Prostate gland (tissue), 2 donors: ENCODE measurements around the gene ADORA3. TPM values are rescaled to one million over a fixed set of nuclear protein-coding genes. Genes with fewer than 3 reads are reported as not detected.

ENCODE experiments used
- DNase-seq: peaks from one replicate; pipeline ENCODE4 v3.0.0-alpha.2; 2019; ENCODE audit warnings: low spot score
- H3K27ac ChIP-seq, 2 donors: fragments of 200-600 bp; sonication (generic); 2 replicates each; pipeline ENCODE4 v1.5.1; 2017 to 2019
- H3K27me3 ChIP-seq: fragments of 200-600 bp; sonication (generic); replicated peaks from 2 replicates; pipeline ENCODE4 v1.5.1; 2019; ENCODE audit not compliant: insufficient read depth
- H3K36me3 ChIP-seq, 2 donors: fragments of 200-600 bp; sonication (generic); 1 replicate in 1 of 2; 2 replicates in 1 of 2; pipeline versions ENCODE4 v1.5.1 to v1.8.1; 2017 to 2019
- H3K4me1 ChIP-seq: fragments of 200-600 bp; sonication (generic); replicated peaks from 2 replicates; pipeline ENCODE4 v1.5.1; 2019
- H3K4me3 ChIP-seq, 2 donors: fragments of 200-600 bp; sonication (generic); 2 replicates each; pipeline ENCODE4 v1.5.1; 2017 to 2019
- H3K9me3 ChIP-seq: fragments of 200-600 bp; sonication (generic); 2 replicates; pipeline ENCODE4 v1.5.1; 2017
- POLR2A ChIP-seq: fragments of 450-650 bp; IDR thresholded peaks from one replicate; pipeline ENCODE4 v1.6.1; 2016; ENCODE audit warnings: antibody characterized with exemption, mild to moderate bottlenecking
- POLR2AphosphoS5 ChIP-seq: sonication (generic); formaldehyde crosslinking; IDR thresholded peaks from one replicate; pipeline ENCODE4 v1.6.1; 2017; ENCODE audit warnings: antibody characterized with exemption
- WGBS: methylation state at CpG from one replicate; pipeline ENCODE4 v1.1.5; 2018; 5-methylcytosine and 5-hydroxymethylcytosine counted together
- intact Hi-C: fragments of 100-400 bp; cut with DNase I; formaldehyde crosslinking; loops from one replicate; pipeline ENCODE4 v1.14.2; 2022
- total RNA-seq, 2 donors: library from RNA; depleted of rRNA; stranded (reverse); fragments of >200 nt; gene quantifications; one replicate each; pipeline ENCODE4 v1.1.0, GENCODE V29; 2016
- TF ChIP-seq, protein P1 (sequence below), 4 experiments: fragments of 200-600 bp in 2 of 4; fragments of 450-650 bp in 2 of 4; sonication (generic) in 2 of 4; IDR thresholded peaks; 1 replicate in 3 of 4; 2 replicates in 1 of 4; pipeline ENCODE4 v1.5.1; 2016 to 2019; ENCODE audit warnings: antibody characterized with exemption in 4 of 4, mild to moderate bottlenecking in 2 of 4, moderate library complexity in 2 of 4

ADORA3 gene
- total RNA-seq, 2 donors from 2014 or later, result 2.0 to 2.9 TPM

GRCh38 chr1:111520053-111520452 lies 16.6 kb upstream of the ADORA3 start:
- TF ChIP-seq POLR2A (no peak), POLR2AphosphoS5 (no peak)
- TF ChIP-seq, protein P1, sequence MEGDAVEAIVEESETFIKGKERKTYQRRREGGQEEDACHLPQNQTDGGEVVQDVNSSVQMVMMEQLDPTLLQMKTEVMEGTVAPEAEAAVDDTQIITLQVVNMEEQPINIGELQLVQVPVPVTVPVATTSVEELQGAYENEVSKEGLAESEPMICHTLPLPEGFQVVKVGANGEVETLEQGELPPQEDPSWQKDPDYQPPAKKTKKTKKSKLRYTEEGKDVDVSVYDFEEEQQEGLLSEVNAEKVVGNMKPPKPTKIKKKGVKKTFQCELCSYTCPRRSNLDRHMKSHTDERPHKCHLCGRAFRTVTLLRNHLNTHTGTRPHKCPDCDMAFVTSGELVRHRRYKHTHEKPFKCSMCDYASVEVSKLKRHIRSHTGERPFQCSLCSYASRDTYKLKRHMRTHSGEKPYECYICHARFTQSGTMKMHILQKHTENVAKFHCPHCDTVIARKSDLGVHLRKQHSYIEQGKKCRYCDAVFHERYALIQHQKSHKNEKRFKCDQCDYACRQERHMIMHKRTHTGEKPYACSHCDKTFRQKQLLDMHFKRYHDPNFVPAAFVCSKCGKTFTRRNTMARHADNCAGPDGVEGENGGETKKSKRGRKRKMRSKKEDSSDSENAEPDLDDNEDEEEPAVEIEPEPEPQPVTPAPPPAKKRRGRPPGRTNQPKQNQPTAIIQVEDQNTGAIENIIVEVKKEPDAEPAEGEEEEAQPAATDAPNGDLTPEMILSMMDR (IDR thresholded peaks at IDR 0.05), result no peak
- Histone ChIP-seq H3K27ac (no peak overlapping the region), H3K4me1 (no peaks in the 10 kb centered on the region), H3K4me3 (no peak overlapping the region), H3K36me3 (no peaks in the 10 kb centered on the region), H3K27me3 (no peaks in the 10 kb centered on the region), H3K9me3 (no peaks in the 10 kb centered on the region)
- DNase-seq, result no peak
- 77% methylated on average over 3 of the region's 3 CpGs for WGBS
- intact Hi-C loops, result no loop called here

- Histone ChIP-seq H3K27ac (no peak overlapping the region), H3K27me3 (no peaks in the 10 kb centered on the region), H3K4me1 (no peaks in the 10 kb centered on the region), H3K36me3 (no peaks in the 10 kb centered on the region), H3K4me3 (no peak overlapping the region), H3K9me3 (no peaks in the 10 kb centered on the region)
- TF ChIP-seq POLR2AphosphoS5 (no peak), POLR2A (no peak)
- TF ChIP-seq, protein P1 (IDR thresholded peaks at IDR 0.05), result no peak
- intact Hi-C loops, result no loop called here
- 100% methylated on average over 1 of the region's 1 CpG for WGBS
- DNase-seq, result no peak
Observed at GRCh38 chr1:111517469-111518225, 14.2 kb upstream of the ADORA3 start.

- WGBS, result 27% methylated on average over 13 of the region's 13 CpGs
- Histone ChIP-seq H3K4me1 (no peaks in the 10 kb centered on the region), H3K9me3 (no peaks in the 10 kb centered on the region), H3K27me3 (no peaks in the 10 kb centered on the region), H3K4me3 (peak overlapping the region; percentile 9 to 24), H3K27ac (peak overlapping the region; percentile 67 to 68), H3K36me3 (no peaks in the 10 kb centered on the region)
- intact Hi-C loops, result no loop called here
- no peak for DNase-seq
- peak; percentile 11 for TF ChIP-seq POLR2AphosphoS5
- TF ChIP-seq, protein P1 (IDR thresholded peaks at IDR 0.05), result no peak
Observed at GRCh38 chr1:111516005-111516535, 12.6 kb upstream of the ADORA3 start.

DNA sequence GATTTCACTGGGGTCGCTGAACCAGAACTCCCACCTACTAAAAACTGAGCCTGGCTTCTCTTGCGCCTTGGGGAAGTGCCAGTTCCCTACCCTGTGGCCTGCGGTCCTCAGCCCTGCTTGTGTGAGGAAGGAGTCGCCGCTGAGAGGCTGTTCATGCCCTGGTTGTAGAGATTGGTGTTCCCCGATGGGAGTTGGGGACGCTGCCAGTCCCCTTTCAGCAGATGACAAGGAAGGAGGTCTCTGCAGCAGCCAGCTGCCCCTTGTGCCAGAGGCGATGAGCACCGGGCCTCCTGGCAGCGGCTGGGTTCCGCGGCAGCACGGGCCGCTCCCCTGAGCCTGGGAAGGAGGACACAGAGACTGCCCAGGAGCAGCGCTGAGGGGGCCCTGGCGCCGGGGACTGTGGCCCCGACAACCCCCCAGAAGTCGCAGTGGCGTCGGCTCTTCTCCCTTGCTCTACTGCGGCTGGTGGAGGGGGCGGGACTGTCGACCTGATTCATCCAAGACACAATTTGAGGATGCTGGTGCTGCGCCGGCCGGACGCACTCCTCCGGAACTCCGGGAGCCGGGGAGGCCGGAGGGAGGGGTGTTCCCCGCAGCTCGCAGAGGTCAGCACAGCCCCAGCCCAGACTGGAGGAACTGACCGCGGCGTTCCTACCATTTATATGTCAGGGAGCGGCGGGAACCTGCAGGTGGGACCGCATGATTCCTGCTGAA lies 12.0 kb upstream of the ADORA3 start:
- no peak for TF ChIP-seq POLR2AphosphoS5
- no peak for TF ChIP-seq POLR2A
- TF ChIP-seq, protein P1 (IDR thresholded peaks at IDR 0.05), result no peak
- no peak for DNase-seq
- no peaks in the 10 kb centered on the region for H3K36me3 ChIP-seq
- H3K4me1 ChIP-seq, result no peaks in the 10 kb centered on the region
- H3K4me3 ChIP-seq, result peak overlapping the region; percentile 9 to 24
- no peaks in the 10 kb centered on the region for H3K9me3 ChIP-seq
- intact Hi-C loops, result no loop called here
- H3K27me3 ChIP-seq, result no peaks in the 10 kb centered on the region
- peak overlapping the region; percentile 67 to 68 for H3K27ac ChIP-seq
- WGBS, result 10% methylated on average over 39 of the region's 40 CpGs
